LNCAP (cell line): ENCODE data around the gene RIOK3.

Experiments used
- CTCF ChIP-seq: fragments of 450-650 bp; IDR thresholded peaks from 2 replicates; pipeline ENCODE4 v1.5.1; 2017; ENCODE audit warnings: mild to moderate bottlenecking

The RIOK3 gene

DNA sequence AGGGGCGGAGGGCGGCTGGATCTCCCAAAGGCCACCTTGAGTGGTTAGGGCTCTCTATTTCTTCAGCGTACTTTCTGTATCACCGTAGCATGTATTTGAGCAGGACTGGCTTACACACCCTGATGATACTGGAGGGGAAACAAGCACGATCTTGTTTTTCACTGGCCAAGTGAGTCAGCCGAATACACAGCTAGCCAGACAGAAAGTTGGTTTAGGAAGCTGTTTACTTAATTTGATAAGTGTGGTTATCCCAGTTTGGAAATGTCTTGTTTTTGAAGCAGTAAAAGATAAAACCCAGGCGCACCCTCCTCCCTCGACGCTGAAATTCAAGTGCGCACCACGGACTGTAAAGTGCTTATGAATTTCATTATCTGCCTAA, 582 bp downstream of the RIOK3 start:
- no peak for TF ChIP-seq CTCF

- no peak for TF ChIP-seq CTCF
Measured at GRCh38 chr18:23456835-23457234, 3.7 kb downstream of the RIOK3 start.

- TF ChIP-seq CTCF = no peak
Measured at GRCh38 chr18:23458830-23459529, 5.9 kb downstream of the RIOK3 start.

DNA sequence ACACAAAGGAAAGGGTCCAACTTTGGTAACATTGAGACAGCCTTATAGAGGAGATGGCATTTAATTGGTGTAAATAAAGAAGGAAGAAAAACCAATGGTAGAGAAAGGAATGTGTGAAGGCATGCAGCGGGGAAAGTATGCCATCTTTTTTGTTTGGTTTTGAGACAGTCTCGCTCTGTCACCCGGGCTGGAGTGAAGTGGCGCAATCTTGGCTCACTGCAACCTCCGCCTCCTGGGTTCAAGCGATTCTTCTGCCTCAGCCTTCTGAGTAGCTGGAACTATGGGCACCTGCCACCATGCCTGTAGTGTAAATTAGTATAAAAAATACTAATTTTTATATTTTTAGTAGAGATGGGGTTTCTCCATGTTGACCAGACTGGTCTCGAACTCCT, 6.4 kb downstream of the RIOK3 start:
- no peak for TF ChIP-seq CTCF

GRCh38 chr18:23460285-23461273, 7.5 kb downstream of the RIOK3 start:
- TF ChIP-seq CTCF = no peak

DNA sequence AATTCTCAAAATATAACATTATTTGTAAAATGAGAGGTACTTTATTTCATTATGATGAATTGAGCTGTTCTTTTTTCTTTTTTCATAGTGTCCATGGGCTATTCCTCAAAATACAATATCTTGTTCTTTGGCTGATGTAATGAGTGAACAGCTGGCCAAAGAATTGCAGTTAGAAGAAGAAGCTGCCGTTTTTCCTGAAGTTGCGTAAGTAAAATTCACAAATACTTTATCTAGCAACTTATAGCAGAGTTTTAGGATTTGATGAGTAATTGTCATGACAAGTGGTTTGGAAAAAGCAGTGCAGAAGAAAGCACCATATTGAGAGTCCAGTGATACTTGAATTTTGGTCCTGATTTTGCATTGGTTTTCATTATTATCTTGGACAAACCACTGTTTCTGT, 9.8 kb downstream of the RIOK3 start:
- no peak for TF ChIP-seq CTCF

DNA sequence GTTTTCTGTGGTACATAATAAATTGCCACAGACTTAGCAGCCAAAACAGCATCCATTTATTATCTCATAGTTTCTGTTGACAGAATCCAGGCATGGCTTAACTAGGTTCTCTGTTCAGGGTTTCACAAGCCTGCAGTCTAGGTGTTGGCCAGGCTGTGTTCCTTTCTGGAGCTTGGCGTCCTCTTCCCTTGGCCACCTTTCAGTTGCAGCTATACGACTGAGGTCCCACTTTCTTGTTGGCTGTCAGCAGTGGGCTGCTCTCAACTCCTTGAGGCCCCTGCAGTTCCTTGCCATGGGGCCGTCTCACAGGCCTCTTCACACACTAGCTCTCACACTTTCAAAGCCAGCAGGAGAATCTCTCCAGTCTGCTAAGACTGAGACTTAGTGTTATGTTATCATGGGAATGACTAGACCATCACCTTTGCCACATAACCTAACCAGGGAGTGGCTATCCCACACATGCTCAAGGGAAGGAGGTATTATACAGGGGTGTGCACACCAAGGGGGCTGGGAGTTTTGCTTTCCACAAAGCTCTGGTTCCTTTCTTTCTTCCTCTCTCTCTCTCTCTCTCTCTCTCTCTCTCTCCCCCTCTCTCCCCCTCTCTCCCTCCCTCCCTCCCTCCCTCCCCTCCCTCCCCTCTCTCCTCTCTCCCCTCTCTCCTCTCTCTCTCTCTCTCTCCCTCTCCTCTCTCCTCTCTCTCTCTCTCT, 15.8 kb downstream of the RIOK3 start:
- TF ChIP-seq CTCF = no peak
